Measurements from ENCODE around the gene CENPS.

DNA sequence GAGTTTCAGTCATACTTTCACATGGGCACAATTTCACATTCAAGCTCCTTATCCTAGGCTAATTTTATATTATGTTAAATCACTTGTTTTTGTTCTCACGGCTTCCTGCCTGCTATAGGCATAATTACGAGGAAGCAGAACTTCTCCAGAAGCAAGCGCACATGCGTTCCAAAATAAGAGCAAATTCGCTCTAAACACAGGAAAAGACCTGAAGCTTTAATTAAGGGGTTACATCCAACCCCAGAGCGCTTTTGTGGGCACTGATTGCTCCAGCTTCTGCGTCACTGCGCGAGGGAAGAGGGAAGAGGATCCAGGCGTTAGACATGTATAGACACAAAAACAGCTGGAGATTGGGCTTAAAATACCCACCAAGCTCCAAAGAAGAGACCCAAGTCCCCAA lies 19.5 kb downstream of the CENPS start, which contains the start of gene CORT:
- TF ChIP-seq CTCF (IDR thresholded peaks at IDR 0.05) (no peak), POLR2A (IDR thresholded peaks at IDR 0.05) (no peak)
